HG03439 (cell line): ENCODE results near the gene ACTMAP.
"Not testable (repeated sequence)": the region's sequence is repeated elsewhere in the genome, so short reads cannot be mapped to it uniquely, and the experiment has no call there.

ENCODE experiments used
- ATAC-seq: cut with Tn5 transposase; IDR thresholded peaks from one replicate; pipeline ENCODE4 v1.9.1; 2021; ENCODE audit warnings: mild to moderate bottlenecking, moderate library complexity; ENCODE audit not compliant: unreplicated experiment

ACTMAP gene, protein sequence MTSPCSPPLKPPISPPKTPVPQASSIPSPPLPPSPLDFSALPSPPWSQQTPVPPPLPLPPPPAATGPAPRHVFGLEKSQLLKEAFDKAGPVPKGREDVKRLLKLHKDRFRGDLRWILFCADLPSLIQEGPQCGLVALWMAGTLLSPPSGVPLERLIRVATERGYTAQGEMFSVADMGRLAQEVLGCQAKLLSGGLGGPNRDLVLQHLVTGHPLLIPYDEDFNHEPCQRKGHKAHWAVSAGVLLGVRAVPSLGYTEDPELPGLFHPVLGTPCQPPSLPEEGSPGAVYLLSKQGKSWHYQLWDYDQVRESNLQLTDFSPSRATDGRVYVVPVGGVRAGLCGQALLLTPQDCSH

GRCh38 chr19:40750058-40750873 lies at the start of gene ACTMAP:
Gene ACTMAP, minus strand, starts transcription at chr19:40750477. Its CDS starts 674 bp downstream, at chr19:40749803.
- ATAC-seq: peak; percentile 75

DNA sequence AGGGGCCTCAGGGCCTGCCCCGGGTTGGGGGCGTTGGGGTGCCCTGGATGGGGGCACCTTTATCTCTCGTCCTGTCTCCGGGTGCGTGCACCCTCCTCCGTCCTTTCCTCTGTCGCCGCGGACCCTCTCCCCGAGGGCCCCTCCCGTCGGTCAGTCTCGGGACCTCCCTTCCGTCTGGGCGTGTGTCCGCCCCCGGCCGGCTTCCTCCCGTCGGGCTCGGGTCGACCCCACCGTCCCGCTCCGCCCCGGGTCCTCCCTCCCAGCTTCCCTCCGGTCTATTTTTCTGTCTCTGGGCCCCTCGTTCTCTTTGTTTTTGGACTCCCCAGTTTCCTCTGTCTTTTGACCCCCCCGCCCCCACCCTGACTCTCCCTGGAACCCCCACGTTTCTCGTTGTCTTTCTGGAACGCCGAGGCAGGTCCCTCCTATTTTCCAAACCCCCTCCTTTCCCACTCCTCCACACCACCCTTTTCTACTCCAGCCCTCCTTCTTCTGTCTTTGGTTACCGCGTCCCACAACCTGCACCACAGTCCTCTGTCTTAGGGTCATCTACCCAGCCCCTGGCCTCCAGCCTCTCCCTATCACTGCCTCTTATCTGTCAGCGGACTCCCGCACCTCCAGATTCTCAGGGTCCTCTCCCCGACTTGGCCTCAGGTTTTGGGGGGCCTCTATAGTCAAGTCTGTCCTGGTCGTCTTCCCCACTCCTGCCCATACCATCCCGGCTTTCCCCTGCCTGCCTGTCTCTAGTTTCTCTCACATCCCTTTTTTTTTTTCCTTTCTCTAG lies 49.5 kb upstream of the ACTMAP start:
- no peak for ATAC-seq

DNA sequence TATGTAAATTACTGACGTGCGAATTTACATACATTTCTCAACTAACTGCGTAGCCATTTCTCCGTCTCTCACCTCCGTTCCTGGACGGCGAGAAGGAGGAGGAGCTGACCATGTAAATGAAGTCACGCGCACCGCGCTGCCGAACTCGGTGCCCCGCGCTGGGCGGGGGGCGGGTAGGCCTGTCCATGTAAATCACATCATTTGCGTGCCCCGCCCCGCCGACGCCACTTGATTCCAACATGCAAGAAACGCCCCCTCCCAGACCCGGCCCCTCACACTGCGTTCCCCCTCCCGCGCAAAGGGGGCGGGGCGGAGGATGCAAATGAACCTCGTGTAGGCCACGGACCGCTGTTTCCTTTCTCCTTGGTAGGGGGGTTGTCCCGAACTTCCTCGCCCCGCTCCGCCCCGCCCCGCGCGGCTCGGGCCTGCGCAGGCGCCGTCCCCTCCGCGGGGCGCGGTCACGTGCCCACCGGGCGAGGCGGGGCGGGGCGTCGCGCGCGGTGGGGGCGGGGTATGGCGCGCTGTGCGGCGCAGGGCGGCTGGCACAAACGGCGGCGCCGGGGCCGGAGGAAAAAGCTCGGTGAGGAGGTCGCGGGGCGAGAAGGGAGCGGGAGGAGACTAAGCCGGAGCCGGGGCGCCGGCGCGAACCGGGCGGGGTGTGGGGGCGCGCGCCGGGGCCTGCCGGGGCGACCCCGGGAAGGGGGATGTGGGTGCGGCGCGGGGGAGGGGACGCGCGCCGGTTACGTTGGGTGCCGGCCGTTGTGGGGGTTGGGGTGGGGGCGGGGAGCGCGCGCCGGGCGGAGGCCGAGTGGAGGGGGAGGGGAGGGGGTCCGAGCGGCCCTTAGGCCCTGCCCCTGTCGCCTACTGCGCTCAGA lies 48.6 kb upstream of the ACTMAP start, which contains the start of gene EGLN2:
Gene EGLN2, plus strand, starts transcription at position 509 of the 875 bp plus-strand sequence. CDS start 1,382 bp downstream, outside the sequence.
- peak; percentile 80 for ATAC-seq

- peak; percentile 20 for ATAC-seq
Measured at GRCh38 chr19:40797963-40798682, 47.8 kb upstream of the ACTMAP start.

DNA sequence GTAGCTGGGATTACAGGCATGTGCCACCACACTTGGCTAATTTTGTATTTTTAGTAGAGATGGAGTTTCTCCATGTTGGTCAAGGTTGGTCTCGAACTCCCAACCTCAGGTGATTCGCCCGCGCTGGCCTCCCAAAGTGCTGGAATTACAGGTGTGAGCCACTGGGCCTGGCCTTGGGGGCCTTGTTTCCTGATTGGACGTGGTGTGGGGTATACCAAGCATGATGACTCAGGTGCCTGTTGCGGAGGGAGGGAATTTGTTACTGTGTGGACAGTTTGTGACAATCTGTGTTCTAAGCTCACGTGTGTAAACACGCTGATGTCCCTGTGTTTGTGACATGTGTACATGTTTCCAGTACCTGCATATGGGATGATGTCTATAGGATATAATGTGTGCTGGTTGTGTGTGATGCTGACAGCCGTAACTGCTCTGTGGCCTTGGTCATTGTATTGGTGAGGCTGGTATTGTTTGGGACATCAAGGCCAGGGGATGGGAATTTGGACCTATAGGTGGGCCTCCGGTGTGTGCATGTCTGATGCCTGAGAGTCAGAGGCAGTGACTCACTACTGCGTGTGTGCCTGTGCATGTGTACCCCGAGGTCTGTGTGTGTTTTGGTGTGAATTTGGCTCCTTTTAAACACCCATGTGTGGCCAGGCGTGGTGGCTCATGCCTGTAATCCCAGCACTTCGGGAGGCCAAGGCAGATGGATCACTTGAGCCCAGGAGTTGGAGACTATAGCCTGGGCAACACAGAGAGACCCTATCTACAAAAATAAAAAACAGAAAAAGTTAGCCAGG lies 47.1 kb upstream of the ACTMAP start:
- no peak for ATAC-seq

- no peak for ATAC-seq
Measured at GRCh38 chr19:40791996-40792395, 41.7 kb upstream of the ACTMAP start.

- ATAC-seq: no peak
Measured at GRCh38 chr19:40791349-40791748, 41.1 kb upstream of the ACTMAP start.

DNA sequence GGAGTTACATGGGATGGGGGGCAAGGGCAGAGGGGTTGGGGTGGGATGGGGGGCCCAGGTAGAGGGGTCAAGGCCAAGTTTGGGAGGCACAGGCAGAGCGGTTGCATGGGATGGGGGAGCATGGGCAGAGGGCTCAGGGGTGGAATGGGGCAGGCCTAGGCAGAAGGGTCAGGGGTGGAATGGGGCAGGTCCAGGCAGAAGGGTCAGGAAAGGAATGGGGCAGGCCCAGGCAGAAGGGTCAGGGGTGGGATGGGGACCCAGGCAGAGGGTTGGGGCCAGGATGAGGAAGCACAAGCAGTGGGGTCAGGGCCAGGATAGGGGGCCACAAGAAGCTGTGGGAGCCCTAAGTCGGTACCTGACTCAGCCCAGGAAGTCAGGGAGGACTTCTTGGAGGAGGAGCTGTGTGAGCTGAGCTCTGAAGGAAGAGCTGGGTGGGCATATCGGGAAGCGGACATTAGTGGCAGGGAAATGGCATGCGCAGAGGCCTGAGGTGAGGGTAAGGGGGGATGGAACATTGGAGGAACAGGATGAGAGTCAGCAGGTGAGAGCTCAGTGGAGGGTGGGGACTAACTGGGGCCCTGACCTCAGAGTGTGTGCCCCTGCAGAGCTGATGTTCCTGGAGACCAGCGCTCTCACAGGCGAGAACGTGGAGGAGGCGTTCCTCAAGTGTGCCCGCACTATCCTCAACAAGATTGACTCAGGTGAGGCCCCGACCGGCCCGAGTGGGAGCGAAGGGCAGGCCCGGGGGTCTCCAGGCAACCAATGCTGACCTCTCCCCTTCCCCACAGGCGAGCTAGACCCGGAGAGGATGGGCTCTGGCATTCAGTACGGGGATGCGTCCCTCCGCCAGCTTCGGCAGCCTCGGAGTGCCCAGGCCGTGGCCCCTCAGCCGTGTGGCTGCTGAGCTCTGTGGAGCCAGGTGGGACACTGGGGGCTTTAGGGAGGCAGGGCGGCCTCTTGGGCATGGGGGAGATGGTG lies 36.1 kb upstream of the ACTMAP start:
- ATAC-seq: no peak

DNA sequence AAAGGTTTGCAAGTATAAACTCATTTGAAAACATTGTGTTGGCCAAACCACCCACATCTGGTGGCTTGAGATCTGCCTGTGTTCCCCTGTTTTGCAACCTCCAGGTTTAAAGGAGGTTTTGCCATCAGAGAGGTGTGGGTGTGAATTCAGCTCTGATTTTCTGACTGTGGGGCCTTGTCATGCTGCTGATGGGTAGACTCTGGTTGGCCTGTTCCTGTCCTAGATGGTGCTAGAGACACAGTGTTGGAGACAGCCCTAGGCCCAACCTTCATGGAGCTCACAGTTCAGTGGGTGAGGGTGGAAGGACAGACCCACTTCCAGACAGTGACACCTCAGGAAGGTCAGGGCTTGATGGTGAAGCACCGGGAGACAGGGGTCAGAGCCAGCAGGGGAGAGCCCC lies 35.2 kb upstream of the ACTMAP start:
- no peak for ATAC-seq

GRCh38 chr19:40784146-40784545 lies 33.9 kb upstream of the ACTMAP start:
- ATAC-seq: not testable (repeated sequence)

DNA sequence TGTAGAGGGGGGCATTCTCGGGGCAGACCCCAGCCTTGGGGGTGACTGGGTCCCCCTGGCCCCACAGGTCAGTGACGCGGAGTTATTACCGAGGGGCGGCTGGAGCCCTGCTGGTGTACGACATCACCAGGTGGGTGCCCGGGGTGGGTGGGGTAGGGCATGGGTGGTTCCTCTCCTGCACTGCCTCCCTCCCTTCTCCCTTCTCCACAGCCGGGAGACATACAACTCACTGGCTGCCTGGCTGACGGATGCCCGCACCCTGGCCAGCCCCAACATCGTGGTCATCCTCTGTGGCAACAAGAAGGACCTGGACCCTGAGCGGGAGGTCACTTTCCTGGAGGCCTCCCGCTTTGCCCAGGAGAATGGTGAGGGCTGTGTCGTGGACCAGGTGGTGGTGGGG lies 33.4 kb upstream of the ACTMAP start:
- no peak for ATAC-seq

DNA sequence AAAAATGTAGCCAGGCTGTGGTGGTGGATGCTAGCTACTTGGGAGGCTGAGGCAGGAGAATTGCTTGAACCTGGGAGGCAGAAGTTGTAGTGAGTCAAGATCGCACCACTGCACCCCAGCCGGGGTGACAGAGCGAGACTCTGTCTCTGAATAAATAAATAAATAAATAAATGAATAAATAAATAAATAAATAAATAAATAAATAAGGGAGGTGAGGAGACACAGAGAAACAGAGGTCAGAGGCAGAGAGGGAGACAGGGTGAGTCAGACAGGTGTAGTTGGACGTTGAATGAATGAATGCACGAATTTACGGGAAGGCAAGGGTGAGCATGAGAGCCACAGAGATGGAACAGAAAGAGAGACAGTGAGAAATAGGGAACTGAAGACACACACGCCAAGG lies 30.9 kb upstream of the ACTMAP start:
- ATAC-seq: no peak

DNA sequence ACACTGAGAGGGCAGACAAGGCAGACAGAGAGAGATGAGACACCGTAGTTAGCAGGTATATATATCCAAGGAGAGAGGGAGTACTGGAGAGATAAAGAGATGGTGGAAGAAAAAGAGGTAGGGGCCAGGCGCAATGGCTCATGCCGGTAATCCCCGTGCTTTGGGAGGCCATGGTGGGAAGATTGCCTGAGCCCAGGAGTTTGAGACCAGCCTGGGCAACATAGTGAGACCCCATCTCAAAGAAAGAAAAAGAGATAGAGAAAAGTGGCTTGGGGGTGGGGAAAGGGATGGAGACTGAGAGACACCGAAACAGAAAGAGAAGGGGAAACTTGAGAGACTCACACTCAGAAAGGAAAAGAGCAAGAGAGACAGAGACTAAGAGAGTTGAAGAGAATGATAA lies 30.3 kb upstream of the ACTMAP start:
- ATAC-seq: no peak

DNA sequence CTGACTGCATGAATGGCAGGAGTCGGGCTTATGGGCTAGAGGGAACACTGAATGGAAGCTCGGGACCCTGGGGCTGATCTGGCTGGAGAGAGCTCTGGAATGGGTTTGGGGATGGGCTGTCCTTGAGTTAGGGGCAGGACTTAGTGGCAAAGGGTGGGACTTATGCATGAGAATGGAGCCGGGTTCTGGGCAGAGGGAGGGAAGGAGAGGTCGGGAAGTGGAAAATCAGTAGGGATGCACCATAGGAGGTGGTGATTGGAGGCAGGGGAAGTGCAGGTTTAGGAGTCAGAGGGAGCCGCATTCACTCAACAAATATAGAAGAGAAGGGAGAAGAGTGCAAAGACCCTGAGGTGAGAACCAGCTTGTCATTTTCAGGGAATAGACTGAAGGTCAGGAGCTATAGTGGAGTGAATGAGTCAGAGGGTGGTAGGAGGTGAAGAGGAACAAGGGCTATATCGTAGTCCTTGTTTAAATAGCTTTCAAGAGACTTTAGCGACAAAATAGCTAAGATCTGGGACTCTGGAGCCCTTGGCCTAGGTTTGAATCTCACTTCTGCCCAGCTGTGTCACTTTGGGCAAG lies 28.5 kb upstream of the ACTMAP start:
- no peak for ATAC-seq

- ATAC-seq: peak; percentile 60
Measured at GRCh38 chr19:40777937-40778705, 27.8 kb upstream of the ACTMAP start, which contains the start of gene RAB4B. Gene RAB4B, plus strand, starts transcription at chr19:40778247. Its CDS starts 129 bp downstream, at chr19:40778376.

- ATAC-seq: no peak
Measured at GRCh38 chr19:40777645-40777936, 27.3 kb upstream of the ACTMAP start.
